OCI-LY7 (cell line): Measurements from ENCODE around the gene KRTAP4-16. TPM values are rescaled to one million over a fixed set of nuclear protein-coding genes. Genes with fewer than 3 reads are reported as not detected.
"Not testable (repeated sequence)": the region's sequence is repeated elsewhere in the genome, so short reads cannot be mapped to it uniquely, and the experiment has no call there.

Source experiments
- BruUV-seq: library from RNA; stranded (reverse); fragments of 400-500 nt; replicated peaks from 2 replicates; lab custom pipeline; 2021; lab: Mats Ljungman, UMichigan
- CTCF ChIA-PET: fragments of 300-600 bp; sonication (Branson Sonifier 250); formaldehyde crosslinking; loops from one replicate; lab custom pipeline; 2022; ENCODE audit warnings: antibody characterized with exemption; ENCODE audit not compliant: unreplicated experiment; lab: Charles Lee
- POLR2A ChIA-PET: fragments of 300-600 bp; sonication (Branson Sonifier 250); formaldehyde crosslinking; loops from one replicate; lab custom pipeline; 2022; ENCODE audit warnings: antibody characterized with exemption; lab: Charles Lee
- DNase-seq: peaks from one replicate; pipeline ENCODE4 v3.0.0-alpha.2; 2015; ENCODE audit warnings: low spot score
- H2AFZ ChIP-seq: fragments of 200-600 bp; sonication (generic), shearing (Covaris generic); 2 replicates; pipeline ENCODE4 v1.6.1; 2014; ENCODE audit warnings: mild to moderate bottlenecking, antibody characterized with exemption, low read length, moderate library complexity
- H3K27ac ChIP-seq: fragments of 200-600 bp; sonication (generic); 2 replicates; pipeline ENCODE4 v1.5.1; 2014; ENCODE audit warnings: mixed run types, low read depth, mild to moderate bottlenecking, moderate library complexity, low read length, inconsistent platforms; ENCODE audit not compliant: poor library complexity, severe bottlenecking
- H3K36me3 ChIP-seq: fragments of 200-600 bp; sonication (generic); 2 replicates; pipeline ENCODE4 v1.6.1; 2014; ENCODE audit warnings: mild to moderate bottlenecking, antibody characterized with exemption, low read length, moderate library complexity, mixed read lengths; ENCODE audit not compliant: insufficient read depth
- H3K4me1 ChIP-seq: fragments of 200-600 bp; sonication (generic); 2 replicates; pipeline ENCODE4 v1.5.1; 2014; ENCODE audit warnings: mild to moderate bottlenecking, low read length; ENCODE audit not compliant: insufficient read depth, poor library complexity, severe bottlenecking
- H3K4me2 ChIP-seq: fragments of 200-600 bp; sonication (generic); 2 replicates; pipeline ENCODE4 v1.6.1; 2014; ENCODE audit warnings: mild to moderate bottlenecking, low read length
- H3K4me3 ChIP-seq: fragments of 200-600 bp; sonication (generic); 2 replicates; pipeline ENCODE4 v1.5.1; 2014; ENCODE audit warnings: mild to moderate bottlenecking, low read depth, low read length; ENCODE audit not compliant: poor library complexity, severe bottlenecking
- H3K79me2 ChIP-seq: fragments of 200-600 bp; sonication (generic); 2 replicates; pipeline ENCODE4 v1.6.1; 2016; ENCODE audit warnings: low read depth, mild to moderate bottlenecking, low read length, moderate library complexity, mixed read lengths; ENCODE audit not compliant: insufficient read depth
- H3K9me2 ChIP-seq: fragments of 200-600 bp; sonication (generic); 2 replicates; pipeline ENCODE4 v1.6.1; 2016; ENCODE audit warnings: mild to moderate bottlenecking, low read length, mixed read lengths; ENCODE audit not compliant: insufficient read depth
- H3K9me3 ChIP-seq: fragments of 200-600 bp; sonication (generic); 2 replicates; pipeline ENCODE4 v1.6.1; 2014; ENCODE audit warnings: mild to moderate bottlenecking, mixed run types, low read length, mixed read lengths
- H4K20me1 ChIP-seq: fragments of 200-600 bp; sonication (generic); 2 replicates; pipeline ENCODE4 v1.6.1; 2014; ENCODE audit warnings: mild to moderate bottlenecking, antibody characterized with exemption, low read length, moderate library complexity, mixed read lengths; ENCODE audit not compliant: insufficient read depth
- EZH2phosphoT487 ChIP-seq: fragments of 200-600 bp; sonication (generic); IDR thresholded peaks from 2 replicates; pipeline ENCODE4 v1.6.1; 2018; ENCODE audit warnings: low read depth, borderline replicate concordance, mild to moderate bottlenecking, mixed run types, antibody characterized with exemption, low read length, moderate library complexity, mixed read lengths
- intact Hi-C: fragments of 100-400 bp; cut with micrococcal nuclease; formaldehyde crosslinking; loops from one replicate; pipeline ENCODE4 v1.10.0; 2022; ENCODE audit not compliant: unreplicated experiment
- total RNA-seq, 2 experiments: library from RNA; depleted of rRNA in 1 of 2; stranded (reverse); fragments of >200 nt in 1 of 2; shearing (Covaris generic) in 1 of 2; gene quantifications; 2 replicates each; pipeline ENCODE4 v1.2.3, GENCODE V29; 2014 to 2022
- TF ChIP-seq, protein P1 (sequence below): fragments of 200-600 bp; sonication (generic); conservative IDR thresholded peaks from 2 replicates; pipeline ENCODE4 v1.5.1; 2014; ENCODE audit warnings: mild to moderate bottlenecking, antibody characterized with exemption, low read length, moderate library complexity, mixed read lengths

Gene KRTAP4-16
- total RNA-seq, 2 experiments from 2014 or later, result not detected

DNA sequence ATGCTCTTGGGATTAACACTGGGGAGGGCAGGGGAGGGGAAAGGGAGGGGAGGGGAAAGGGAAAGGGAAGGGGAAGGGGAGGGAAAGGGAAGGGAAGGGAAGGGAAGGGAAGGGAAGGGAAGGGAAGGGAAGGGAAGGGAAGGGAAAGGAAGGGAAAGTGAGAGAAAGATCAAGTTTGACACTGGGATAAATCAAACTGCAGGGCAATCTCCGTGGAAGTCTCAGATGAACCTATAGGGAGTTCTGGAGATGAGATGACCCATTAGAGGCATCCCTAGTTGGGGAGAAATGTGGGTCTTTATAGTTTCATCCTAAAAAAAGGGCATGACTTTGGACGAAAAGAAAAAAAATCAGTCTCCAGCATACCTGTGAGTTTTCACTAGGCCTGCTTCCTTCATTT, 19.7 kb upstream of the KRTAP4-16 start:
- TF ChIP-seq, protein P1, sequence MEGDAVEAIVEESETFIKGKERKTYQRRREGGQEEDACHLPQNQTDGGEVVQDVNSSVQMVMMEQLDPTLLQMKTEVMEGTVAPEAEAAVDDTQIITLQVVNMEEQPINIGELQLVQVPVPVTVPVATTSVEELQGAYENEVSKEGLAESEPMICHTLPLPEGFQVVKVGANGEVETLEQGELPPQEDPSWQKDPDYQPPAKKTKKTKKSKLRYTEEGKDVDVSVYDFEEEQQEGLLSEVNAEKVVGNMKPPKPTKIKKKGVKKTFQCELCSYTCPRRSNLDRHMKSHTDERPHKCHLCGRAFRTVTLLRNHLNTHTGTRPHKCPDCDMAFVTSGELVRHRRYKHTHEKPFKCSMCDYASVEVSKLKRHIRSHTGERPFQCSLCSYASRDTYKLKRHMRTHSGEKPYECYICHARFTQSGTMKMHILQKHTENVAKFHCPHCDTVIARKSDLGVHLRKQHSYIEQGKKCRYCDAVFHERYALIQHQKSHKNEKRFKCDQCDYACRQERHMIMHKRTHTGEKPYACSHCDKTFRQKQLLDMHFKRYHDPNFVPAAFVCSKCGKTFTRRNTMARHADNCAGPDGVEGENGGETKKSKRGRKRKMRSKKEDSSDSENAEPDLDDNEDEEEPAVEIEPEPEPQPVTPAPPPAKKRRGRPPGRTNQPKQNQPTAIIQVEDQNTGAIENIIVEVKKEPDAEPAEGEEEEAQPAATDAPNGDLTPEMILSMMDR, result no peak
- TF ChIP-seq EZH2phosphoT487, result no peak
- Histone ChIP-seq H3K4me2 (no peak overlapping the region), H2AFZ (no peak overlapping the region), H3K9me3 (peaks cover 11% of the 10 kb centered on the region; the same call in 1 of the 2 replicates), H3K36me3 (no peaks in the 10 kb centered on the region; the same call in 1 of the 2 replicates), H3K4me1 (peaks cover 16% of the 10 kb centered on the region), H3K4me3 (no peak overlapping the region), H3K9me2 (no peaks in the 10 kb centered on the region), H3K79me2 (no peaks in the 10 kb centered on the region), H4K20me1 (no peaks in the 10 kb centered on the region), H3K27ac (no peak overlapping the region)
- intact Hi-C loops, result loop anchor here (5.0 kb wide), 1 partner anchor 186 kb away; the partner anchor contains the start of gene KRTAP16-1
- ChIA-PET POLR2A (no interaction called here), CTCF (no interaction called here)
- no TSS peak for BruUV-seq
- DNase-seq, result no peak

DNA sequence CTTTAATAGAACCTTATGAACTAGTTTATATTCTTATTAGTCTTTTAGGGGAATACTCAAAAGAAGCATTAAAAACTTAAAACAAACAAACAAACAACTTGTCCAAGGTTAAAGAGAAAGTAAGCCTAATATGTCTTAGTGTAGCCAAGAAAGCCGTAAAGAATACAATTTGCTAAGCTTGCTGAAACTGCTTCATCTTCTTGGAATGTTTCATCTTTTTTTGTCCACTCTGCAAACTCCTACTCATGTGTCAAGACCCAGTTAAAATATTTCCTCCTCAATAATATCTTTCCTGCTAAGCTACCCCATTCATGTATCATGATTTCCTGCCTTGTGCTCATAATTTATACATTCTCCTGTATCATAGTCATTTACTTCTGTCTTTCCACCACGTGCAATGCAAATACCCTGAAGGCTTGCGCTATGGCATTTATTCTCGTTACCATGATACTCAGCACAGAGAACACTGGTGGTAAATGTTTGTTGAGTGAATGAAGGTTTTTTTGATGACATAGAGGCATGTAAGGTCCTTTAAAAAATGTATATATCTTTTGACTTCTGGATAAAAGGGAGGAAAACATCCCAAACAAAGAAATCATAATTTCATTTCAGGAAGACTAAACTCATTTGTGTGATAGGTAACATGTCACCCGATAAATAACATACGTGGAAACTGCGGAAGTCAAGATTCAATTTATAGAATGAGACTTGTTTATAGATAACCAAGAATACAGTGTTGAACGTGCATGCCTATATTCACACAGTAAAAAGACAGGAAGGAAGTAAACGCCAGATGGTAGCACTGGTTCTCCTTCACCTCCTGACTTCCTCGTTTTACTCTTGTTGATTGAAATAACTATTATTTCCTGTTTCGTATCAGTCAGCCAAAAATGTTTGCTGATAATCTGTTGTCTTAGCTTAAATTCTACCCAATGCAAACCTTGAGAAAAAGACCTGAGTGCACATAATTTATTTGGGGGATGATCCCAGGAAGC, 18.0 kb upstream of the KRTAP4-16 start:
- H2AFZ ChIP-seq, result peak overlapping the region; percentile 99
- POLR2A ChIA-PET, BruUV-seq, H3K79me2 ChIP-seq, H3K36me3 ChIP-seq, CTCF ChIA-PET, H3K9me2 ChIP-seq, H4K20me1 ChIP-seq: not testable (repeated sequence)
- H3K4me3 ChIP-seq, result peak overlapping the region; percentile 50
- DNase-seq, result peak; percentile 55
- peak overlapping the region; percentile 75 for H3K27ac ChIP-seq
- H3K9me3 ChIP-seq, result peaks cover 11% of the 10 kb centered on the region; the same call in 1 of the 2 replicates
- peaks cover 20% of the 10 kb centered on the region for H3K4me1 ChIP-seq
- intact Hi-C loops, result loop anchor here (5.0 kb wide), 1 partner anchor 187 kb away; the partner anchor contains the start of gene KRTAP16-1
- TF ChIP-seq, protein P1, result peak; percentile 29; the same call in 1 of the 2 replicates
- H3K4me2 ChIP-seq, result peak overlapping the region; percentile 61
